ENCODE results near the gene HMGB2.

HMGB2 gene

DNA sequence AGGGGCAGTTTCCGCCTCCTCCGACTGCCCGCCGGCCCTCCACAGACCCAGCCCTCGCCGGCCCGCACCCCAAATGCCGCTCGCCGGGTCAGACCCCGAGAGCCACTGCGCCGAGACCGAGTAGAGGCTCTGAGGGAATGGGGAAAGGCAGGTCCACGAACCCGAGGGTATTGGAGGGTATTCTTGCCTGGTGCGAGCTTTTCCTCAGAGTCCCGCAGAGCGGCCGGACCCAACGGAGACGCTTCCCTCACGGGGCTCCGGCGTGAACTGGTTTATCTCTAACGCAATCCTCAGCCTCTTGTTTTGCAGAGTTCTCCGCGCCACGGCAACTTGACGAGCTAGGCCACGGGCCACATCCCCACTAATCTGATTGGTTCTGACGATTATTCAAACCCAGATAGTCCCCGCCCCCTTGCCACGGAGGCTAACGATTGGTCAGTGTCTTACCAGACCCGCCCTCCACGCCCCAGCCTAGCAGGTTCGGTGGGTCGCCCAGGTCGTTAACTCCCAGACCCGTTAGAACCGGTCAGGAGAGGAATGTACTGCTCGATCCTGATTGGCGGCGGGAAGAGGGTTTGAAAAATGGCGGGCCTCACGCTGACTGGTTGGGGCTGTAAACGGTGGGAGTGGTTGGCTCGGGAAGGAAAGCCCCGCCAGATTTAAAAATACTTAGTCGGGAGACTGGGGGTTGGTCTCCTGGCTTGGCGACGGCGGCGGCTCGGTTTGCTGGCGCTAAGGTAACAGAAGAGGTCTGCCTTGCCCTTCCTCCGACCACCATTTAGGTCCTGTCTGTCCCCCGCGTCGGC, at the start of gene HMGB2:
Gene HMGB2 (minus strand): TSS at position 274 of the 806 bp plus-strand sequence. CDS start 709 bp downstream, outside the sequence.
- DNase-seq = peak; percentile 98 to 99

DNA sequence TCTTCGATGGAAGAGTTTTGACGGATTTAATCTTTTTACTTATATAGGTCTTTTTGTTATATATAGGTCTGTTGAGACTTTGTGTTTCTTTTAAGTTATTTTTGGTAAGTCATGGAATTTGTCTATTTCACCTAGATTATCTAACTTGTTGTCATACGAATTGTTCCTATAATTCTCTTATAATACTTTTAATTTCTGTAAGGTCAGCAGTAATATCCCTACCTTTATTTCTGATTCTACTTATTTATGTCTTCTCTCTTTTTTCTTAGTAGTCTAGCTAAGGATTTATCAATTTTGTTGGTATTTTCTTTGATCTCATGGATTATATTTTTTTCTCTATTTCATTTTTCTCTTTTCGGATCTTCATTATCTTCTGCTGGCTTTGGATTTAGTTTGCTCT, 48.2 kb upstream of the HMGB2 start:
- DNase-seq = no peak

DNA sequence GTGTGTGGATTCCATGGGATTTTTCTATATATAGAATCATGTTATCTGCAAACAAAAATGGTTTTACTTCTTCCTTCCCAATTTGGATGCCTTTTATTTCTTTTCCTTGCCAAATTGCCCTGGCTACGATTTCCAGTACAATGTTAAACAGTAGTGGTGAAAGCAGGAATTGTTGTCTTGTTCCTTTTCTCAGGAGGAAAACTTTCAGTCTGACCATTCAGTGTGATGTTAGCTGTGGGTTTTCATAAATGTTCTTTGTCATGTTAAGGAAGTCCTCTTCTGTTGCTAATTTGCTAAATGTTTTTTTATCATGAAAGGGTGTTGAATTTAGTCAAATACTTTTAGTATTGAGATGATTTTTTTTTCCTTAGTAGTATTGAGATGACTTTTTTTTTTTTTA, 47.5 kb upstream of the HMGB2 start:
- no peak for DNase-seq

DNA sequence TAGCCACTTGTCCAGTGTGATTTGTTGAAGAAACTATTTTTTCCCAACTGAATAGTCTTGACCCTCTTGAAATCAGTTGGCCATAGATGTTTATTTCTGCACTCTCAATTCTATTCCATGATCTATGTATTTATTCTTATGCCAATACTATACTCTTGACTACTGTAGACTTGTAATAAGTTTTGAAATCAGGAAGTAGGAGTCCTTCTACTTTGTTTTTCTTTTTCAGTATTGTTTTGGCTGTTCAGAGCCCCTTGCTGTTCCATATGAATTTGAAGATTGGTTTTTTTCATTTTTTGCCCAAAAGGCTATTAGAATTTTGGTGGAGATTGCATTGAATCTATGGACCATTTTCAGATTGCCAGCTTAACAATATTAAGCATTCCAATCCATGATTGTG, 46.8 kb upstream of the HMGB2 start:
- no peak for DNase-seq

DNA sequence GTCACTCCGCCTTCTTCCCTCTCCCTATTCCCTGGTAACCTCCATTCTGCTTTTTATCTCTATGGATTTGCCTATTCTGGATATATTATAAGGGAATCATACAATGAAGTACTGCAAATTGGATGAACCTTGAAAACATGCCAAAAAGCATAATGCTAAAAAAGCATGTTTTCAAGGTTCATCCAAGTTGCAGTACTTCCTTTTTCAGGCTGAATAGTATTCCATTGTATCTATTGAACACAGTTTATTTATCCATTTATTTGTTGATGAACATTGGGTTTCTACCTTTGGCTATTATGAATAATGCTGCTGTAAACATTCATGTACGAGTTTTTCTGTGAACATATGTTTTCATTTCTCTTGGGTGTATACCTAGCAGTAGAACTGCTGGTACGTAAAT, 45.8 kb upstream of the HMGB2 start:
- no peak for DNase-seq

DNA sequence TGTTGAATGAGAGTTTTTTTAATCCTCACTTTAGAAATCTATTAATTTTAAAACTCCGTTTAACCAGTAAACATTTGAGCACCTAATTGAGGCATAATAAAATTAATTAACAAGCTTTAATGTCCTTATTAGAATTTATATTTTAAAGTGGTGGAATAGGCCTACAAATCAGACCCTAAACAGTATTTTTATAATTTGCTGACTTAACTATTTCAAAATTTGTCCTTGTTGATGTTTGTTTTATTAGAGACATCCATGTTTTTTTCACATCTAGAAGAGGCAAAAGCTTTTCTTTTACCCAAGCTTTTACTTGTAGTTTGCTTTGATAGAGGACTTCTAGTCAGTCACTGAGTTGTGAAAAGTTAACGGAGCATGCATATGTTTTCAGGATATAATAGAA, 40.4 kb upstream of the HMGB2 start:
- no peak for DNase-seq

DNA sequence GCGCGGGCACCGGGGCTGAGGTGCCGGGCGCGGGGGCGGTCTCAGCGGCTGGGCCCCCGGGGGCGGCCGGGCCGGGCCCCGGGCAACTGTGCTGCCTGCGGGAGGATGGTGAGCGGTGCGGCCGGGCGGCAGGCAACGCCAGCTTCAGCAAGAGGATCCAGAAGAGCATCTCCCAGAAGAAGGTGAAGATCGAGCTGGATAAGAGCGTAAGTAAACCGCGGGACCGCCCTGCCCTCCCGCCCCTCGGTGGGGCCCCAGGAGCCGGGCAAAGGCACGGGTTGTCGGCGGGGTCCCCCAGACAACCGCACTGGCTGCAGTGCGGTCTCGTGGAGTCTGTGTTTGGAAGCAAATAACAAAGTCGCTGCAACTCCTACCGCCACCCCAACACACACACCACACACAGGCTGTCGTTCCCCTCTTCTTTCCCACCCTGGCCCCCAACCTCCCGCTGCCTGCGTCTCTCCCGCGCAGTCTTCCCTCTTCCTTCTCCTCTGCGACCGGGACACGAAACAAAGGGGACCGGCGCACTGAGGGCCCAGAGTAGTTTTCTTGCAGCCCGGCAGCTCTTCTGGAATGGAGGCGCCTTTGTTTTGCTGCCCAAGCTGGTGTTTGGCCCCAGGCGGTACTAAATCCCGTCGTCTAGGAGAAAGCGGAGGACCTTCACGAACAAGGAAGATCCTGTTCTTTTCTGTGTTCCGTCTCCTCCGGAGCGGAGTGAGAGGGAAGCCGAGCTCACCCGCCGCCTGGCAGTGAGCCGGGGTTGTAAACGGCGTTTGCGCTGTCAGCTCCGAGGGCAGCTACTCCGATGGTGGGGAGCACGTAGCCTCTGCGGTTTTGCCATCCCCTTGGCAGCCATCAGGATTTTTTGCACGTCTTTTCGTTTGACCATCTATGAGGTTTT, 37.4 kb upstream of the HMGB2 start:
- DNase-seq = peak; percentile 58 to 66

DNA sequence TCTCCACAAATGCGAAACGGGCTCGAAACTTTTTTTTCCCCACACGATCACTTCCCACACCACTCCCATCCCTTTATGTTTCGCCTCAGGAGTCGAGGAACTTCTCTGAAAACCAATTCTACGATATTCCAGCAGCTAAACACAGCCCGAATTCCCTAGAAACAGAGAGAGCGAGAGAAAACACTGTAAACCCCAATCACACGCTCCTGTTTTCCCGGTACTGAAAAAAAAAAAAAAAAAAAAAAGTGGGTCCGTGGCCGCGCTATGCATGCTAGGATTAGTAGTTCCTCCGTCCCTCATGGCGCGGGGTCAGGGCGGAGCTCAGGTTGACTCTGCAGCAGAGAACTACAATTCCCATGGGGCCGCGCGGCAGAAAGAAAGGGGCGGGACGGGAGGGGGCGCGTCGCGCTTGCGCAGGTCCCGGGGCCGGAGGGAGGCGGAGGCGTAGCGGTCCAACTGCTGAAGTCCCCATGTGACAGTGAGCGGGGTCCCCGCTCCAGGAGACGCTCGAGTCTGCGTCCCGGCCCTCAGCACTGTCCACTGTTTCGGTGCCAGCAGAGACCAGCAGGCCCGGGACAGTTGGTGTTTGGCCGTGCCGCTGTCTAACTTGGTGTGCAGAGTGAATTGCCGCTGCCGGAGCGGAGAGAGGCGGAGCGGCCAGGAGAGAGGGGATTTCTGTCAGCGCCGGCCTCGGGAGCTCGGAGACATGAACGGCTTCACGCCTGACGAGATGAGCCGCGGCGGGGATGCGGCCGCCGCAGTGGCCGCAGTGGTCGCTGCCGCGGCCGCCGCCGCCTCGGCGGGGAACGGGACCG, 36.5 kb upstream of the HMGB2 start, which contains the start of gene SAP30:
Gene SAP30 (plus strand): TSS at position 478 of the 815 bp plus-strand sequence. CDS start 229 bp downstream, at position 707.
- DNase-seq = peak; percentile 88 to 96

DNA sequence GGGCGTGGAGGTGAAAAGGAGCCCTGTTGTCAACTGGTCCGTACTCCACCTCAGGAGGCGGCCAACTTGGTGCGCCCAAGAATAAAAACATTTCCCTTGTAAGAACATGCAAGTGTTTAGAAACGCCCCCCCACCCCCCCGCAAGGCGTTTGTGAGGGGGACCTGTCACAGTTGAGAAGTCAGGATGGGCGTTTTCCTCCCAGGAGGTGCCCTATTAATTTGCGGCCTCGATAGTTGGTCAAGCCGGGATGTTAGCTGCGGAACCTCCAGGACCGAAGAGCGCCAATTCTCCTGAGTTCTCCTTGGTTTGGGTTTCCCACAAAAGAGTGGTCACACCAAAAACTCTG, 35.9 kb upstream of the HMGB2 start:
- no peak for DNase-seq

DNA sequence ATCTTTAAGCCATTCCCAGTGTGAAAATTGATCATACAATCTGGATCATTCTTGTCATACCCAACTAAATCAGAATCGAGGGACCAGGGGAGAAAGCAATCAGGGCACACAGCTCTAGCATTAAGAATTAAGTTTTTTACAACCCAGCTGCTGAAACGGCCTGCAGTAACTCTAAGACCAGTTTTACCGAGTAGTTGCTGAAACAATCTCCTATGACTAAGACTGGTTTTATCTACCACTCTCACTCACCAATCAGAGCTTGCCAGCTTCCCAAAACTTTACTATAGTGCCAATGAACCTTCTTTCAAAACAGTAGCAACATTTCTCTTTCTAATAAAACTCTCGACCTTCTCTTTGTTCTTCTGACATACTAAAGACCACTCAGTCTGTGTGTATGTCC, 33.8 kb upstream of the HMGB2 start:
- DNase-seq = no peak

DNA sequence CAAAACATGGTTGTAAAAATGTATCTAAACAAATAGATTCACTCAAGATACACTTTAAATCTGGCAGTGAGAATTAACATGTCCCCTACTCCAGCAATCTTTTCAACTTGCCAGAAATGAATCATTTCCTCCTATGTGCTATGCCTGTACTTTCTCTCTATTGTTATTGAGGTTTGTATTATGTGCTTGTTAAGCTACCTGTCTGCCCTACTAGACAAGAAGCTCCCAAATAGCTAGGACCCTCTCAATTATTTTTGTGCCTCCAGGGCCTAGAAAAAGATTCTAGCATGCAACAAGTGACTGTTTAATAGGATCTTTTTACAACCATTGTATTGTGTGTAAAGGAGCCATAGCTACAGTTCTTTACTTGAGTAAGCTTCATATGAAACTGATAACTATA, 33.1 kb upstream of the HMGB2 start:
- DNase-seq = no peak

DNA sequence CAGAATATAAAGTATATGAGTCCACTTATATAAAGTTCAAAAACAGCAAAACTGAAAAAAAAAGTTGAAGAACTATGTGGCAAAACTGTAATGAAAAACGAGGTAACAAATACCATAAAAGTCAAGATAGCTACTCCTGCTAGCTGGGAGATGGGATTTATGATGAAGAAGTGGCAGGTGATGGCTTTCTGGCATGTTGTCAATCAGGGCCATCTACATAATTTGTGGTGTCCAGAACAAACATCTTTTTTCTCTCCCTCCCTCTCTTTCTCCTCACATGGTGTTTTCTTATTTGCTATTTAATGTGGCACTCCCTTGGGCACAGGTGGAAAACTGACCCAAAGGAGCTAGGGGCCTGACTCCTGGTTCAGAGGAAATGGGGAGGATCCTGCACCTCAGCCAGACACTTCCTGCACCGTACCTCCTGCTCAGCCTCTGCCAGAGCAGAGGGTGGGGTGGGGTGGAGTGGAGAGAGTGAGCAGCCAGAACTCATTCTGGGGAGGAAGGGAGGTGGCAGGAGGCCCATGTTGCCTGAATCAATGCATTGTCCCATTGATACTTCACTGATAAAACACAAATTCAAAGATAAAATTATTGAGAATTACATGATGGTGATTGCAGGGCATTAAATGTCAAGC, 31.3 kb upstream of the HMGB2 start:
- DNase-seq = no peak

DNA sequence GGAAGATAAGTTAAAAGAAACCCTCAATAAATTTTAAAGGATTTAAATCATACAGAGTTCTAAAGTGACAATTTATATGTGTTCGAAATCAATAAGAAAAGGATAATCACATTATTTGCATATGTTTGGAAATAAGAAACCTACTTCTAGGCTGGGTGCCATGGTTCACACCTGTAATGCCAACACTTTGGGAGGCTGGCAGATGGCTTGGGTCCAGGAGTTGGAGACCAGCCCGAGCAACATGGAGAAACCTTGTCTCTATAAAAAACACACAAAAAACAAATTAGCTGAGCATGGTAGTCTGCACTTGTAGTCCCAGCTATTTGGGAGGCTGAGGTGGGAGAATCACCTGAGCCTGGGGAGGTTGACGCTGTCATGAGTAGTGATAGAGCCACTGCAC, 28.5 kb upstream of the HMGB2 start:
- DNase-seq = no peak

DNA sequence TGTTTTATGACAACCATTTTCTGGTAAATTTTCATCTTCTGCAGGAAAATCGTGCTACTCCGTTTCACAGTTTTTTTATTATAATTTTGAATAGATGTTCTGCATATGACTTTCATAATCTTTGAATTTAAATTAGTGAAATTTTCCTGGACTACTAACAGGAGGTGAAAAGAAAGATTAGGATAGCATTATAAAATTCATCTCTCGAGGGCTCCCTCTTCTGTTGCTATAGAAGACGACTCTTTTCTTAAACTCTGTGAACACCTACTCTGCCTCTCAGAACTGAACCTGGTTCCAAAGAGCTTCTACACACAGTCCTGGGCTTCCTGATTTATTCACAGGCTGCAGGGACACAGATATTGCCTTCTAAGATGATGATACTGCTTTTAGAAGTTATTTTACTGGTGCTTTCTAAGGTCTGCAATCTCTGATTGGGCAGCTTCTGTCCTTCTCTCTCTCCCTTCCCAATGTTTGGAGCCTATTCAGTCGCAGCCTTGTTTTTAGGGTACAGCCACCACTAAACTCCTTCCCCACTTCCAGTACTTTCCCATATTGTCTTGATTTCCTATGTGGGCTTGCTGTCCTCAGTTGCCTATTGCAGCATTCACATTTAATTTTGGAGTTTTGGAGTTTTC, 26.5 kb upstream of the HMGB2 start:
- DNase-seq = peak in 1 of 2 experiments; percentile 1

DNA sequence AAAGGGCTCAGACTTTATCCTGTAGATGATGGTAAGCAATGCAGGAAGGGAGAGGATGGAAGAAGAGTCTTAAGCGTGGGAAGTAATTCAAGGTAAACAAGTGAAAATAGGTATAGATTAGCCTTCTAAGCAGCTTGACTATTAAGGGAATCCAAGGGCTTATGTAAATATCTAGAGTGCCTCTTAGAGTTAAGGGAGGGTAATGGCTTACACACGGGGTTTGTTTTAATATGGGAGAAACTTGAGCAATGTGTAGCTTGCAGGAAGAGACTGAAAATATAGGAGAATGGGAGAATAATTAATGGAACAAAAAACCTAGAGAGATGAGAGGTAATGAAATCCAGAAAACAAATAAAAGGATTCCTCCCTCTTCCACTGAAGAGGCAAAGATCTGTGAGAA, 23.8 kb upstream of the HMGB2 start:
- DNase-seq = no peak

DNA sequence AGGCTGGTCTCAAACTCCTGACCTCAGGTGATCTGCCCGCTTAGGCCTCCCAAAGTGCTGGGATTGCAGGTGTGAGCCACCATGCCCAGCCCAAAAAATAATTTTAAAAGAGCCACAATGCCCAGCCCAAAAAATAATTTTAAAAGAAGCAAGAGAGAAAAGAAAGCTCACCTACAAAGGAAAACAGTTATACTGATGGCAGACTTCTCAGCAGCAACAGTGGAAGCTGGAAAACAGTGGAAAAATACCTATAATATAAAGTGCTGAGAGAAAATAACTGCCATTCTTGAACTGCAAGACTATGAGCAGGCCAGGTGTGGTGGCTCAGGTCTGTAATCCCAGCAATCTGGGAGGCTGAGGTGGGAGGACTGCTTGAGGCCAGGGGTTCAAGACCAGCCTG, 13.3 kb upstream of the HMGB2 start:
- no peak for DNase-seq

DNA sequence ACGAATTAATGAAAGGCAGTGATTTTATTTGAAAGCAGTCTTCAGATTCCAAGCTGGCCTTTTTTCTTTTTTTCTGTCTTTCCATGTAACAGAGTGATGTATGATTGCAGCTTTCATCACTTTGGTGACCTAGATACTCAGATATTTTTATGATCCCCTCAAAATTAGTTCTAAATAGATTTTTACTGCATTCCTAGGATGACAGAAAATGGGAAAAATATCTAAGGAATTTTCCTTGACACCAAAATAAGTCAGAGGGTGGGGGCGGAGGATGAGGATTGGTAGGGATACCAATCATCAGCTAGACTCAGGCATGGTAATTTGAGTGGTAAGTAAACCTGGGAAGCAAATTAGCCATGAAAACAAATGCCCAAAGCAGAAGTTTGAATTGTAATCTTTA, 11.9 kb upstream of the HMGB2 start:
- no peak for DNase-seq

DNA sequence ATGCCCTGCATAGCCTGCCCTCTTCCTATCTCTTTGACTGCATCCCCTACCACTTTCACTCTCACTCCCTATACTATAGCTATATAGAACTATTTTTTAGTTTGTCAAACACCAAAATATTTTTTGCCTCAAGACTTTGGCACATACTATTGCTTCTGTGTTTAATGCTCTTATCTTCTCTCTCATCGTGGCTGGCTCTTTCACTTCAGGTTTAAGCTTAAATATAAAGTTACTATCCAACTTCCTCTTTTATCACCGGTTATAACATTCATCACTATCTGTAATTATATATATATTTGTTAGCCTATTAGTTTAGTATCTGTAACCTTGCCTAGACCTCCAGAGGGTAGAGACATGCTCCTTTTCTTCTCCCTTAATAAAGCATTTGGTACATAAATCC, 11.5 kb upstream of the HMGB2 start:
- no peak for DNase-seq

DNA sequence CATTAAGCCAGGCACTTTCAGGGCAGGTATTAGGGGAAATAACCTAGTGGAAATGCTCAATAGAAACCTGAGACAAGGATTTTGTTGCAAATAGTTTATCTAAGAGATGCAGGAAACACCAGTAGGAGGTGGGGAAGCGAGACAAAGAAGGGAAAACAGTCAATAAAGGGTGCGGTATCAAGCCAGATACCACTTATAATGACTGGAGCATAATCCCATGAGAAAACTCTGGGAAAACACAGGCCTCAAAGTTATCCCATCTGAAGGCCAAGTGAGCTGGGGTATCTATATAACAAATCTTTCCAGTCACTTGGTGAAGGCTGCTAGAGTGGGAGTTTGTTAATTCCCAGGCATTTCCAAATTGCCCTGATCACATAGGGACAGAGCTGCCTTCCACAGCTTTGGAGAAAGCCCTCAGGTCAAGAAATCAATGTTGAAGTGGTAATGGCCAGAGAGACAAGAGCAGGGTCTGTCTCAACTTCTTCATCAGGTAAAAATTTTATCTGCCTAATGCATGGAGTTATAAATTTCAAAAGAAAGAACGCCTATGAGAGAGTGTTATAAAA, 9.8 kb upstream of the HMGB2 start:
- no peak for DNase-seq

DNA sequence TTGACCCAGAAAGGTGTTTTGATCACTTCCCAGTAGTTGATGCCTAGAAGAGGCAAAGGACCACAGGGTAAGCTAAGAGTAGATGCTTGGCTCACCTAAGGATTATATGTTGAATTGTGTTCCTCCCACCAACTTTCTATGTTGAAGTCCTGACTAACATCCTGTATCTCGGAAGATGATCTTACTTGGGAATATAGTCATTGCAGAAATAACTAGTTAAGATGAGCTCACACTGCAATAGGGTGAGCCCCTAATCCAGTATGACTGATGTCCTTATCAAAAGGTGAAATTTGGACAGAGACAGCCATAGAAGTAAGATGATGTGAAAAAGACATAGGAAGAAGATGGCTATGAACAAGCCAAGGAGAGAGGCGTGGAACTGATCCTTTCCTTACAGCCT, 3.3 kb upstream of the HMGB2 start:
- DNase-seq = no peak

DNA sequence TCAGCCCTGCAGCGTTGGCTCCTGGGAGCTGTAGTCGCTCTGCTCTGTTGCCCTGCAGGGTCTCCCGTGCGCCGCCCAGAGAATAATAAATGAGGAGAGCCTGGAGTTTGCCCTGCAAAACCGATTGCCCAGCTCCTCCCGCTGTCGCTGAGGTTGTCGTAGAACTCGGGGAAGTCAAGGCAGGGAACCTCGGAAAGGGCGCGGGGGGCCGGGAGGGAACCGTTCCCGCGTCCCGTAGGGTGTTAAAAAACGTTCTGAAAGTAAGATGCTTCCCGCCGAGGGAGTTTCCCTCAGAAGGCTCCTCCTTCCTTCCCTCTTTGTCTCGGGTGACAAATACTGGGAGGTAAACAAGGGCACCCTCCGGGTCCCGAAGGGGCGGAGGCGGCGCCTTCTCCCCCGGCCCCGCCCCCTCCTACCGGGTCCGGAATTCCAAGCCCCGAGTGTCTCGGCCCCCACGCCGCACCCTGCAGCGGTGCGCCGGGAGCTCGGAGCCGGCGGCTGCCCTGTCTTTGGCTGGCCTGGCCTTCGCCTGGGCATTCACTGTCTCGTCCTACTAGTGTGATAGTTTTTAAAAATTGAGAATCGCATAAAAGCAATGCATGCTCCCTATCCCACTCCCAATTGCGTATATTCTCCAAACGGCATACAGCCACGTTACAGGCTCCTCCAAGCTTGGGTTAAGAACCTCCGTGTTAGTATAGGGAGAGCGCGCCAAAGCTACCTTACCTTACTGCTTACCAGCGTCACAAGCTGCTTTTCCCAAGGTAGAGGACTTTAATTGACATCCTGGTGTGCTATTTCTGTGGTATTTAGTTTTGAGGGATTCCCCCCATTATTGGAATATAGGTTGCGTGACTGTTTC, 964 bp upstream of the HMGB2 start:
- DNase-seq = peak; percentile 86 to 88

Data from NCI-H526 (cell line).